GM21529 (cell line): ENCODE results near the gene KAZN.
"Not testable (repeated sequence)": the region's sequence is repeated elsewhere in the genome, so short reads cannot be mapped to it uniquely, and the experiment has no call there.

Experiments used
- ATAC-seq: cut with Tn5 transposase; IDR thresholded peaks from one replicate; pipeline ENCODE4 v1.9.1; 2021; ENCODE audit not compliant: unreplicated experiment

Gene KAZN

GRCh38 chr1:15017120-15017519 is 418.6 kb downstream of the KAZN start:
- no peak for ATAC-seq

- no peak for ATAC-seq
These were observed 420.3 kb downstream of the KAZN start for GRCh38 chr1:15018767-15019166.

- ATAC-seq = no peak
These were observed 422.7 kb downstream of the KAZN start for GRCh38 chr1:15020943-15021745.

- ATAC-seq = no peak
These were observed 423.6 kb downstream of the KAZN start for GRCh38 chr1:15022048-15022447.

GRCh38 chr1:15023205-15023604 is 424.7 kb downstream of the KAZN start:
- ATAC-seq = no peak

- ATAC-seq = no peak
These were observed 425.5 kb downstream of the KAZN start for GRCh38 chr1:15023976-15024375.

- ATAC-seq = no peak
These were observed 427.6 kb downstream of the KAZN start for GRCh38 chr1:15026117-15026489.

- no peak for ATAC-seq
These were observed 429.1 kb downstream of the KAZN start for GRCh38 chr1:15027515-15027986.

- no peak for ATAC-seq
These were observed 429.6 kb downstream of the KAZN start for GRCh38 chr1:15028102-15028501.

- no peak for ATAC-seq
These were observed 430.1 kb downstream of the KAZN start for GRCh38 chr1:15028616-15029015.

- ATAC-seq = no peak
These were observed 430.6 kb downstream of the KAZN start for GRCh38 chr1:15029036-15029435.

- no peak for ATAC-seq
These were observed 431.3 kb downstream of the KAZN start for GRCh38 chr1:15029786-15030185.

- no peak for ATAC-seq
These were observed 432.9 kb downstream of the KAZN start for GRCh38 chr1:15031251-15031933.

GRCh38 chr1:15033264-15033663 is 434.8 kb downstream of the KAZN start:
- ATAC-seq = no peak

GRCh38 chr1:15034656-15035055 is 436.2 kb downstream of the KAZN start:
- no peak for ATAC-seq

- ATAC-seq = no peak
These were observed 436.8 kb downstream of the KAZN start for GRCh38 chr1:15035236-15035635.

- no peak for ATAC-seq
These were observed 437.6 kb downstream of the KAZN start for GRCh38 chr1:15036101-15036500.

GRCh38 chr1:15038232-15039016 is 439.9 kb downstream of the KAZN start:
- no peak for ATAC-seq

GRCh38 chr1:15039017-15039648 is 440.6 kb downstream of the KAZN start:
- no peak for ATAC-seq

GRCh38 chr1:15039901-15040300 is 441.4 kb downstream of the KAZN start:
- ATAC-seq = no peak

- ATAC-seq = not testable (repeated sequence)
These were observed 442.2 kb downstream of the KAZN start for GRCh38 chr1:15040685-15041084.
